SJCRH30 (cell line): ENCODE measurements around the gene KDM6A. TPM values are rescaled to one million over a fixed set of nuclear protein-coding genes. Genes with fewer than 3 reads are reported as not detected.

Source experiments
- DNase-seq, 2 experiments: peaks; one replicate each; pipeline ENCODE4 v3.0.0-alpha.2; 2015 to 2020
- H3K27ac ChIP-seq: fragments of 250-450 bp; sonication (Bioruptor Pico); 2 replicates; pipeline ENCODE4 v1.5.1; 2020; ENCODE audit warnings: mild to moderate bottlenecking, moderate library complexity
- H3K27me3 ChIP-seq: fragments of 250-450 bp; sonication (Bioruptor Pico); 2 replicates; pipeline ENCODE4 v1.5.1; 2020; ENCODE audit warnings: mild to moderate bottlenecking, moderate library complexity
- H3K36me3 ChIP-seq: fragments of 250-450 bp; sonication (Bioruptor Pico); 2 replicates; pipeline ENCODE4 v1.5.1; 2020; ENCODE audit warnings: mild to moderate bottlenecking, moderate library complexity
- H3K4me1 ChIP-seq: fragments of 250-450 bp; sonication (Bioruptor Pico); 2 replicates; pipeline ENCODE4 v1.5.1; 2020; ENCODE audit warnings: mild to moderate bottlenecking, moderate library complexity
- H3K4me3 ChIP-seq: fragments of 250-450 bp; sonication (Bioruptor Pico); 2 replicates; pipeline ENCODE4 v1.5.1; 2020; ENCODE audit warnings: mild to moderate bottlenecking, moderate library complexity
- H3K9me3 ChIP-seq: fragments of 250-450 bp; sonication (Bioruptor Pico); replicated peaks from 2 replicates; pipeline ENCODE4 v1.5.1; 2020; ENCODE audit warnings: mild to moderate bottlenecking, moderate library complexity
- total RNA-seq: library from RNA; depleted of rRNA; stranded (reverse); fragments of >200 nt; shearing (Covaris generic); gene quantifications from 2 replicates; pipeline ENCODE4 v1.2.3, GENCODE V29; 2014; rRNA removed

KDM6A gene
- total RNA-seq, 1 experiment from 2014 or later, result 21.5 TPM

- Histone ChIP-seq H3K4me3 (no peak overlapping the region), H3K27ac (no peak overlapping the region), H3K36me3 (no peaks in the 10 kb centered on the region), H3K27me3 (no peaks in the 10 kb centered on the region), H3K4me1 (no peaks in the 10 kb centered on the region), H3K9me3 (no peaks in the 10 kb centered on the region)
- DNase-seq, result peak in 1 of 2 experiments; percentile 45
These were observed 270.5 kb downstream of the KDM6A start for GRCh38 chrX:45143455-45143854.

GRCh38 chrX:45145492-45146215 lies 272.7 kb downstream of the KDM6A start:
- Histone ChIP-seq H3K27me3 (no peaks in the 10 kb centered on the region), H3K36me3 (no peaks in the 10 kb centered on the region), H3K4me3 (no peak overlapping the region), H3K9me3 (no peaks in the 10 kb centered on the region), H3K27ac (no peak overlapping the region), H3K4me1 (no peaks in the 10 kb centered on the region)
- no peak for DNase-seq

GRCh38 chrX:45150821-45151220 lies 277.8 kb downstream of the KDM6A start:
- H3K27me3 ChIP-seq, result no peaks in the 10 kb centered on the region

GRCh38 chrX:45154033-45154360 lies 281.0 kb downstream of the KDM6A start:
- Histone ChIP-seq H3K27me3 (no peaks in the 10 kb centered on the region), H3K9me3 (no peaks in the 10 kb centered on the region)
- DNase-seq, result no peak

More at GRCh38 chrX:45150821-45151220, 277.8 kb downstream of the KDM6A start:
- H3K4me3 ChIP-seq, result no peak overlapping the region
- H3K4me1 ChIP-seq, result no peaks in the 10 kb centered on the region
- H3K36me3 ChIP-seq, result no peaks in the 10 kb centered on the region
- no peaks in the 10 kb centered on the region for H3K9me3 ChIP-seq
- no peak for DNase-seq
- no peak overlapping the region for H3K27ac ChIP-seq

GRCh38 chrX:45154462-45154861 lies 281.5 kb downstream of the KDM6A start:
- no peak overlapping the region for H3K4me3 ChIP-seq
- H3K27ac ChIP-seq, result no peak overlapping the region
- no peaks in the 10 kb centered on the region for H3K4me1 ChIP-seq
- no peak for DNase-seq
- H3K9me3 ChIP-seq, result no peaks in the 10 kb centered on the region
- no peaks in the 10 kb centered on the region for H3K27me3 ChIP-seq
- H3K36me3 ChIP-seq, result no peaks in the 10 kb centered on the region

More at GRCh38 chrX:45154033-45154360, 281.0 kb downstream of the KDM6A start:
- H3K36me3 ChIP-seq, result no peaks in the 10 kb centered on the region
- no peak overlapping the region for H3K4me3 ChIP-seq
- H3K27ac ChIP-seq, result no peak overlapping the region
- H3K4me1 ChIP-seq, result no peaks in the 10 kb centered on the region

GRCh38 chrX:45157647-45158046 lies 284.7 kb downstream of the KDM6A start:
- Histone ChIP-seq H3K27me3 (no peaks in the 10 kb centered on the region), H3K4me1 (no peaks in the 10 kb centered on the region), H3K36me3 (no peaks in the 10 kb centered on the region), H3K9me3 (no peaks in the 10 kb centered on the region), H3K27ac (no peak overlapping the region), H3K4me3 (no peak overlapping the region)
- DNase-seq, result no peak

Other genes with a start within 250 kb of the KDM6A start
- not detected in 2 replicates for gene DUSP21, start 29.2 kb upstream of the KDM6A start, total RNA-seq